ENCODE measurements around the gene EDA.
"Not testable (repeated sequence)": the region's sequence is repeated elsewhere in the genome, so short reads cannot be mapped to it uniquely, and the experiment has no call there.

EDA gene

GRCh38 chrX:69961365-69962072 is 345.6 kb downstream of the EDA start:
- no peak for DNase-seq

- DNase-seq: no peak
Observed at GRCh38 chrX:69968950-69969349, 353.0 kb downstream of the EDA start.

- DNase-seq: no peak
Observed at GRCh38 chrX:69969460-69969859, 353.5 kb downstream of the EDA start.

- DNase-seq: peak; percentile 96
Observed at GRCh38 chrX:69987691-69988090, 371.8 kb downstream of the EDA start.

- no peak for DNase-seq
Observed at GRCh38 chrX:69988955-69989394, 373.1 kb downstream of the EDA start.

- peak; percentile 77 for DNase-seq
Observed at GRCh38 chrX:69991685-69992084, 375.8 kb downstream of the EDA start.

GRCh38 chrX:69993494-69993893 is 377.6 kb downstream of the EDA start:
- no peak for DNase-seq

- DNase-seq: no peak
Observed at GRCh38 chrX:69995362-69996112, 379.6 kb downstream of the EDA start.

GRCh38 chrX:69996113-69996468 is 380.2 kb downstream of the EDA start:
- DNase-seq: no peak

- not testable (repeated sequence) for DNase-seq
Observed at GRCh38 chrX:69998299-69998698, 382.4 kb downstream of the EDA start.

- no peak for DNase-seq
Observed at GRCh38 chrX:70001269-70001668, 385.4 kb downstream of the EDA start.

GRCh38 chrX:70001708-70002341 is 385.9 kb downstream of the EDA start:
- no peak for DNase-seq

- no peak for DNase-seq
Observed at GRCh38 chrX:70007946-70008345, 392.0 kb downstream of the EDA start.

- no peak for DNase-seq
Observed at GRCh38 chrX:70009049-70009448, 393.1 kb downstream of the EDA start.

- DNase-seq: no peak
Observed at GRCh38 chrX:70009970-70010369, 394.1 kb downstream of the EDA start.

- no peak for DNase-seq
Observed at GRCh38 chrX:70012756-70013155, 396.8 kb downstream of the EDA start.

GRCh38 chrX:70013466-70014381 is 397.8 kb downstream of the EDA start:
- DNase-seq: peak; percentile 28

GRCh38 chrX:70016513-70016912 is 400.6 kb downstream of the EDA start:
- DNase-seq: no peak

GRCh38 chrX:70022616-70023015 is 406.7 kb downstream of the EDA start:
- no peak for DNase-seq

GRCh38 chrX:70025464-70025863 is 409.6 kb downstream of the EDA start:
- DNase-seq: no peak

GRCh38 chrX:70026112-70026850 is 410.4 kb downstream of the EDA start:
- DNase-seq: no peak

GRCh38 chrX:70026851-70027200 is 410.9 kb downstream of the EDA start:
- DNase-seq: no peak
